Measurements from ENCODE around the gene INSIG2.

Gene INSIG2

DNA sequence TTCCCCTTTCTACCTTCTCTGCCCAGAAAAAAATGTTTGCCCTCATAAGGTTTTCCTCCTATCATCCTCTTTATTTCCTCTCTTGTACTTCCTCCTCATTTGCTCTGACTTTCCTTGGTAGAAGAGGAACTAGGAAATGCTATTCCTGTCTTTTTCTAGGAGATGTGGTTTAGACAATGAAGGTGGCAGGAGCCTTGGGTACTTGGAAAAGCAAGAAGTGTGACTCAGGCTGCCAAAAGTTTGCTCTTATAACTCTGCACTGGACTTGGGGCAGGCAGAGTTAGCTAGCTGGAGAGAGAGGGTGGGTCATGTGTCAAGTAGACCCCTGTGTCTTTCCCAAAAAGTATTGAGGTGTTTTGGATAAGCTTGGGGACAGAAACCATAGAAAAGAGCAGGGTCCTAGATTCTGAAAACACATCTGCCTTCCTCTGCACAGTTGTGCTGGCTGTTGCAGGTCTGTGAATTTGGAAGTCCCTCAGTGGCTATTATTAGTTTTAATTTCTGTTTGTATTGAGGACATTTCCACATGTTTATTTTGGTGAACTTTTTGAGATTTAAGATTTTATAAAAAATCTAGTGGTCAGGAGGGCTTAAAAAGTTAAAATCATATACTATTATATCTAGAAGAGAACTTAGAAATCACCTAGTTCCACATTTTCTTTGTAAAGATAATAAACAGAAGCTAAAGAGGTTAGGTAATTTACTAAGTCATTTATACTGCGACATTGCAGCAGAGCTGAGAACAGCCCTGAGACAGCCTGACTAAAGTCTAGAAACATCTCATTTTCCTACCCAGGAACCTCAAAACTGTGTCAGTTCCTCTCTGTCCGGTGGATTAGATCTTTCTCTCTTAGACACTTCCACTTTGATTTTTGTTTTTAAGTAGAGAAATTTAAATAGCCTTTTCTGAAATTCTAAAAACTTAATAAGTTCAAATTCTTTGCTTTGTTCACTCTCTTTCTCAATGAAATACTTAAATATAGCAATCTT, 16.0 kb downstream of the INSIG2 start:
- no peak for DNase-seq

DNA sequence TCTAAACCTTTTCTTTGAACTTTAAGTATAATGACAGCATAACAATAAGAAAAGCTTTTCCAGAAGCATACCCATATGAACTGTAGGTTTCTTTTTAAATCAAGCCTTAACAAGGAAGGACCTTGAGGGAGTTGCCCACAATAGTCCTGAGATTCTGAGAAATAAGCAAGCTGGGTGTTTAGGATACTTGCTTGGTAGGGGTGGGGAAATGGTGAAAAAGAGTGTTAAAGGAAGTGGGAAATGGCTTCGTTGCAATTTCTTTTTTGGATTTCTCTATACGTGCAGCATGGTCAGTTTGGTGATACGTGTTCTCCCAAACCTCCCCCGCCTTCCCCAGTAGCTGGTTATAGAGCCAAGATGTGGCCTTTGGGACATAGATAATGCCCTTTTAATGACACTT, 17.2 kb downstream of the INSIG2 start:
- DNase-seq: no peak

DNA sequence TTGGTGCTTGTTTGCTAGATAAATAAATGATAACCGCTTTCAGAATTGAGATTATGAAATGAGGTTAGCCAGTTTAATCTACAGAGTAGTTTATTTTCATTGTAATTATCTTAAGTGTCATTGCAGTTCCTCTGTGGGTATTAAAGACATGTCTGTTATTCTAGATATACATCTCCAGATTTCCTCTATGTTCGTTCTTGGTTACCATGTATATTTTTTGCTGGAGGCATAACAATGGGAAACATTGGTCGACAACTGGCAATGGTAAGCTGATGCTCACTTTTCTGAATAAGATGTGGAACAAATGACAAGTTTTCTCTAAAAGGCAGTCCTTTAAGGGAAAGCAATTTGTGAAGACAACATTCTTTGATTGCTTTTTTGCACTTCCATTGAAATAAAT, 18.7 kb downstream of the INSIG2 start:
- no peak for DNase-seq

DNA sequence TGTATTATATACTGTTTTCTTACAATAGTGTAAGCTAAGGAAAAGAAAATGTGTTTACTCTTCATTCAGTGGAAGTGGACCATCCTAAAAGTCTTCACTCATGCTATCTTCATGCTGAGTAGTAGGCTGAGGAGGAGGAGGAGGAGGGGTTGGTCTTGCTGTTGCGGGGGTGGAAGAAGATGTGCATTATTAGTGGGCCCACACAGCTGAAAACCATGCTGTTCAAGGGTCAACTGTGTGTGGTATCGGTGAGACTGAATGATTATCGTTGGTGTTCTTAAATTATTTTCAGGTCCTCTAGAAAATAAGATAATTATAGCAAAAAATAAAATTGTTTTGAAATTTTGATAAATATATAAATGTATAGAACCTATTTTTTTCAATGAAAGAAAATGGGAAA, 22.0 kb downstream of the INSIG2 start:
- no peak for DNase-seq

DNA sequence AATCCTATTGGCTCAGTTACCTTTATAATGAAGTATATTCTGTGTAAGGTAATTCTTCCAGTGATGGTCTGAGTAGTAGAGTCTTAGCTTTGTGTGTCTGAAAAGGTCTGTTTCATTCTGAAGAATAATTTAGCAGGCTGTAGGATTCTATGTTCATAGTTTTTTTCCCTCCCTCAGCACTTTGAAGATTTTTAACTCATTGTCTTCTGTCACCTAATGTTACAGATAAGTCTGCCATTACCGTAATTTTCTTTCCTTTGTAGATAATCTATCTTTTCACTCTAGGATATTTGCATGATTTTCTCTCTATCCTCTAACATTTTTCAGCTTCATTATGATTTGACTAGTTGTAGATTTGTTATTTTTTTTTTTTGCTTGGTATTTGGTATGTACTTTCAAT, 22.7 kb downstream of the INSIG2 start:
- no peak for DNase-seq

DNA sequence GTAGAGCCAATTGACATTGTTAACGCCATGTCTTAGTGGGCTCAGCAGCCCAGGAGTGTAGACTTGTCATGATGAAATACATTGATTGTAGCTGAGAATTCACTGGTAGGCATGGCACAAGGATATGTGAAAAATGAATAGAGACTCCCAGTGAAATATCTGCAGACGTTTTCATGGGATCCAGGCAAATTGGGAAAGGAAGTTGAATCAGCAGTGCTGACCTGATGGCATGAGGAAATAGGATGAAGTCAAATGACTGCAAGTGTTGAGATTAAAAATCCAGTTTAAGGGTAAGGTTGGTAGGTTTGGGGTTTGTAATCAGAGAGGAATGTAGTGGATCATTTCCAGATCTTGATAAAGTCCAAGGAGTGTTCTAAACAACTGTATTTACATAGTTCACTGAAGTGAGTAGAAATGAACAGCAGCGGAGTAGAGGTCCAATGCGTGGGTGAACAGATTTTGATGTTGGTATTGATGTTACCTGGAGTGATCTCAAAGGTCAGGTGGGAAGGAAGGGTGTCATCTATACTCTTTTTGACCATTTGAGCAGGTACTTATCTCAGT, 24.6 kb downstream of the INSIG2 start:
- no peak for DNase-seq

DNA sequence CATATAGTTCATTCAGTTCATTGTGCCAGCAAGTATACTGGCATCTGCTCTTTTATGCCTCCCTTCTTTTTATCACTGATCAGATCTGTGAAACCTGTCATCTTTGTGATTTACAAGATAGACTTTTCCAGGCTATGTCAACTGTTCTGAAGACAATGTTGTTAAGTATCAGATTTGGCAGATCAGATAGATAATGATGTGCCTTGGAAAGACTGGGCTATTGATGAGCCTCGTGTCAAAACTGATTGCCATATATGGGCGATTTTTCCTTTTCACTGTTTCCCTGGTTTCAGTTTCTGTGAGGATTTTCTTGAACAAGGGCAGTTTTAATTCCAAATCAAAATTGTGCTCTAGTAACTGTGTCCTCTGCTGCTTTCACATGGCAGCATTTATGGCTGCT, 26.6 kb downstream of the INSIG2 start:
- no peak for DNase-seq

DNA sequence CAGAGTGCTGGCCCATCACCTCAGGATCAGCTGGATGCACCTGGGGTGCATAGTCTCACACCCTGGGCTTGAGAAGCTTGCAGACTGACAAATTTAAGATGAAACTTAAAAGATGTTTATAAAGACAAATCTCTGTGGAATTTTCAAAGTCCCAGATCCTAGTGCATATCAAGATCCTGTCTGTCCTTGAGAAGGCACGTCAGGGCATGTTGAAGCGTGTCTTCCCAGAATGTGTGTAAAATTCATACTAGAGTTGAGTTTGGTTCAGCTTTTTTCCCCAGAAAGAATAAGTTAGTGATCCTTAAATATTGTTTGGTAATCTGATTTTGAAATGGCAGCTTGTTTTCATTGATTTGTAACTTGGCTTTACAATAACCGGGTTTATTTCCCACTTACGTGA, 27.5 kb downstream of the INSIG2 start:
- DNase-seq: no peak

DNA sequence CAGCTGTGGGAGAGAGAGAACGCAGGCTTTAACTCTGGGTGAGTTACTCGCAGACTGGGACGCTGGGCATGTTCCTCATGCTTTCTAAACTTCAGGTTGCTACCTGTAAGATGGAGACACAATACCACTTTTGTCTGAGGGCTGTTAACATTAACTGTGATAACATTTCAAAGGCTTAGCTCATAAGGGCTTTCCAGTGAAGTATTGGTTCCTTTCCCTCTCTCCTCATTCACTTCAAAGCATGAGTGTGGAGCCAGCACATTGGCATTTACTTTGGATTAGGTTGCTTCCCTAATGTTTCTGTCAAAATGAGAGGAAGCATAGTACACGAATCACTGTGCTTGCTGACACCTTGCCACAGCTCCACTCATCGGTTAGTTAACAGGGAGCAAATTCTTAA, 30.2 kb downstream of the INSIG2 start:
- DNase-seq: no peak

DNA sequence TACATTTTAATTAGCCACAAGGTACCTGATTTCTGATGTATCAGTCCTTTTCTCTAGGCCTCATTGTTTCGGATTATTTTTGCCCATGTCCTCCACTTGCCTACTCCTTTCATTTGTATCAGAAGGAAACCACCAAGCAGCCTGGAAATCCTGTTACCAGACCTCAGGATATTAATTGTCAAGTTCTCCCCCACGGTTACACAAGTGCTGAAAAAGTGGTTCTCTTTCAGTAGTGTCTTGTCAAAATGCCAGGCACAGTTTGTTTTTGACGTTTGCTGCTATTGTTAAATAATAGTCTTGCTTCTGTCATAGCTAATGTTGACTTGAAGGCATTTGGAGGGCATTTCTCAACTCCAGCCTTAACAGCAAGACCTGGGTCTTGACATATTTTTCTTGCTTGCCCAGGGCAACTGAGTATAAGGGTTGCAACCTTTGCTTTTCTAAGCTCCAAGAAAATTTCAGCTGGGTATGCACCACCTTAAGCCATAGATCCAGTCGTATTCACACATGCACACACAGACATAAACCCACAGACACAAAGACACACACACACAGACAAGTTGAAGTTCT, 31.0 kb downstream of the INSIG2 start:
- DNase-seq: no peak

DNA sequence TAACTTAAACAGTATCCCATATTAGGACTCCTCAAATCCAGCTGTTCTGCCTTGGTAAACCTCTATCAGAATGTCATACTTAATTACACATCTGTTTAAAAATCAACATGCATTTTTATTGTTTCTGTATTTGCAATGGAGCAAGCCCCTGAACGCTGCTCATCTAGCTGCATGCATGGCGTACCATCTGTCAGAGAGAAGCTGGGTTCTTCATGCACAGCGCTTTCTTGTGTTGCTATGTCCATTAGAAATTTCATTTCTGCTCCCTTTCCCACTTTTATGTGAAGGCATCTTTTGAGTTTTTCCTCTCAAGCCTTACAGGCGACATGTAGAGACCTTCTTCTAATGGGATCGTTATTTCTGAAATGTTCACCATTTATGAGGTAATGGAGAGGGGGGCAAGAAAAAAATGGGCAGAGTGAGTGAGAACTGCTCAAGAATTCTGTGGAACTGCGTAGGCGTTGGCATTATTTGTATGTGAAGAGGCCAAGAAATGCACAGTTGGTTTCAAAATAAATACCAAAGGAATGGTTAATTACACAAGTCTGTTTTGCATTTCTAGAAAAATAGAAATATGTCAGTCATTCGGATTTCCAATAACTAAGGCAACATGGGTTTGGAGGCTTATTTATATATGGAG, 31.6 kb downstream of the INSIG2 start:
- no peak for DNase-seq

DNA sequence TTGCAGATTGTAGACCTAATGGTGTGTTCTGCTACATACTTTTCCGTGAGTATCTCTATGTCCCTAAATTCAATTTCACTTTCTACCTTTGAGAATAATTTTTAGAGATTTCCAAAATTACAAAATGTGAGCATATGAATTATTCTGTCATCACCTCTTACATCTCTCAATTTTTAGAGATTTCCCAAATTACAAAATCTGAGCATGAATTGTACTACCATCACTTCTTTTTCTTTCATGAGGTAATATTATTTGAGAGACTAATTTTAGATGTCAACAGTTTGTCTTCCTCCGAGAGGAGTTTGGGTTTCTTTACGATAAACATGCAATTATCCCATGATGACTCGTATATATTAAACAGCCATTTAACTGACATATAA, 32.1 kb downstream of the INSIG2 start:
- no peak for DNase-seq

DNA sequence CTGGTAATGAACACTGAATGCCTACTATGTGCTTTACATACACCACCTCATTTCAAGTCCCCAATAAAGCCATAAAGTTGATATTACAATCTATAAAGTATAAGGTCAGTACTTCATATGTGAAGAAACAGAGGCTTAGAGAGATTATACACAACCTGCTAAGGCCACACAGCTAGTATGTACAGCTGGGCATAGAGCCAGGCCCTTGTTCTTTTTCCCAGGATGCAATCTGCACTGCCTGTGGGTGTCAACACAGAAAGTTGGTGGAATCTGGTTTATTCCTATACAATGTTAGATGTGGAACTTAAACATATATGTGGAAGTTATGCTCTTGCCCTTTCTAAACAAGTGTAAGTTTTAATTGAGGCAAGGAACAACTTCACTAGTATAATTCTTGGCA, 32.8 kb downstream of the INSIG2 start:
- no peak for DNase-seq

DNA sequence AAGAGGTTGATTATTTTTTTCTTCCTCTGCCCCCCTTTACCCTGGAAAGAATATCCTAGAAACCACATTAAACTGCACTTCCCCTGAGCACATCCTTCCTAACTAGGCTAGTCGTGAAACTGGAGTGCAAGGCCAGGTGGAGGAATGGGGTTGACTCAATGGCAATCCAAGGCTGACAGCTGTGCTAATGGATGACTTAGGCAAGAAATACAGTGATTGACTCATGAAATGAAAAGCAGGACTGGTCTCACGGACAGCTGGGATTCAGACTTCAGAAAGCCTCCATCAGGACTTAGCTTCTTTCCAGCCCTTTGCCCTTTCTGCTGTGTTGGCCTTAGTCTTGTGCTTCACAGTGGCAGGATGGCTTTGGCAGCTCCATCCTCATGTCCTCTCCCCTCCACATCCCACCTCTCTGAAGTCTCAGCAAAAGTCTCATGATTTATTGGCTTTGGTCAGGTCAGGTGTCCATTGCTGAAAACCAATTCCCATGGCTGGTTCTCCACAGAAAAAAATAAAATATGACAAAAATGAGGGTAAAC, 33.8 kb downstream of the INSIG2 start:
- DNase-seq: no peak

DNA sequence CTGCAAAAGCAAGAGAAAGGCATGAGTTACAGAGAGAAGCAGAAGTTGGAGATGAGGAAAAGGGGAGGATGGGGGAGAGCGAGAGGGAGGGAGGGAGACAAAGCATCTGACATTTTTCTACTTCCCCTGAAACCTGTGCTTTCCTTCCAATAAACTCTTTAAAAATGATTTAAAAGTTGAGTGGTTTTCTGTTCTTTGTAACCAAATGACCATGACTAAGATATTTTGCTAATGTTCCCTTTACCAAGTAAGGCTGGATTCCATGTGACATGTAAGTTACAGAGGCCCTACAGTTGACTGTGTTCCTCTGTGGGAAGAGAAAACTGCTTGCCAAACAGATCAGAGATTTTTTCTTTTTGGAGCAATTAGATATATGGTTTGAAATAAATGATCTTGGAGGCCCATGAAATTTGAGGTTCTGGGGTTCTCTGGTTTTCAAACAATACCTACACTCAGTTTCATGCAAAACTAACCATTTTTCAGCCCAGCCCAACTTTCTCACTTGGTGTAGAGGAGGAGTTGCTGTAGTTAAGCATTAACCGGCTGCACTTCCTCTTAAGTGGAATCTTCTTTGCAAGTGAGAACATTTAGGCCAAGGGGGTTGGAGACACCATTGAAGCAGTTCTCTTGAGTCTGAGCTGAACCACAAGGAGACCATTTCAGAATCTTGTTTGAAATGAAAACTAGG, 34.5 kb downstream of the INSIG2 start:
- DNase-seq: no peak

DNA sequence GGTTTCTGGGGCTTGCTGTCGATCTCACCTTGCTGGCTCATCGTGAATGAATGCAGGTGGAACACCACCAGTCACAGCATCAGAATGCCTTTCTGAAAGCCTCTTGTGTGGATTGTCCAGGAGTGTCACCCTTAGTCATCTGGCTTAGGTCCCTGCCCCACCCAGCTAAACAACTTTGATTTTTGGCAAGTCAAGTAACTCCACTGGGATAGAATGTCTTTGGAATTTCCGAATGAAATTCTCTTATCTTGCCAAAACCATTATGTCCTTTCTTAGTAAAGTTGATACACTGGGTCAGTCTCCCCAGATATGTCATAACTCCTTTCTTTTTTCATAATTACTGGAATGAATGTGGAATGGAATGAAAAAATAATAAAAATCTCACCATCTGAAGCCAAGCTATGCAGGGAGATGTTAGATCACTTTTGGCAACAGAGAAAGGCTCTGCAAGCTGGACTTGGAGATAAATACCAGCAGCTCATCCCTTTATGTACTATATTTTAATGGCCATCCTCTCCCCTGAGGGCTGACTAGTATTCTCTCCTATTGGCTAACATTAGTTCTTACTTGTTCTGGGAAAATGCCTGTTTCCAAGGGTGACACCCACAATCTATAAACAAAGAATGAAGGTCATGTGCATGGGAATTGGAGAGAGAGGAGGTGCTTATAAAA, 35.4 kb downstream of the INSIG2 start:
- DNase-seq: peak; percentile 47

DNA sequence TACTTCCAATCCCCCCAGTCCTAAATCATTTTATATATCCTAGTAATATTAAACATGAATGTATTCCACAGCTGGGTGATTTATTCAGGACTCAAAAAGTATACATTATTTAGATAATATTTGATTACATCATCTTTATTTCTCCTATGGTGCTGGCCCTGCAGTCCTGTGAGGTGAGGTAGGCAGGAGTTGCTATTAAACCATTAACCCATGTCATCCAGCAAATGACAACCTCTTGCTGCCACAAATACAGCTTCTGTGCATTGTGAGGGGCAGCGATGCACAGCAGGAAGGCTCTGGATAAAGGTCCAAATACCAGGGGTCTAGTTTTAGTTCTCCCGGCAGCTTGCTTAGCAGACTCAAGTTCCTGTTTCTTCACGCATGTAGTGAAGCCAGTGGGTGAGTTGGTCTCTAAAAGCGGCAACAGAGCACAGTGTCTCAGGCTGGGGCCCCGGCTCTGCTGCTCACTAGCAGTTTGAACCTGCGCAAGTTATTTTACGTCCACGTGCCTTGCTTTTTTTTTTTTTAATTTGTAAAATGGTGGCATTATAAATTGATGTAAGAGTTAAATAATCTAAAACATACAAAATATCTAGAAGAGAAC, 36.1 kb downstream of the INSIG2 start:
- DNase-seq: no peak

DNA sequence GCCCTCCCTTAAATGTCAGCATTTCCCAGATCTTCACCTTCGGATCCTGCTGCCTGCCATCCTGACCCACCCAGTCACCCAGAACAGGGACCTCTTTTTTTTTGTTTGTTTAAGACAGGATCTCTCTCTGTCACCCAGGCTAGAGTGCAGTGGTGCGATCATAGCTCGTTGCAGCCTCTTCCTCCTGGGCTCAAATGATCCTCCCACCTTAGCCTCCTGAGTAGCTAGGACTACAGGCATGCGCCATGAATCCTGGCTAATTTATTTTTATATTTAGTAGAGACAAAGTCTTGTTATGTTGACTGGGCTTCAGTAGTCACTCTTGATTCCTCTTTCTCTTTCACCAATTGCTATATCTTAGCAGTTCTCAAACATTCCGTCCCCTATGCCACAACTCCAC, 39.0 kb downstream of the INSIG2 start:
- DNase-seq: no peak

DNA sequence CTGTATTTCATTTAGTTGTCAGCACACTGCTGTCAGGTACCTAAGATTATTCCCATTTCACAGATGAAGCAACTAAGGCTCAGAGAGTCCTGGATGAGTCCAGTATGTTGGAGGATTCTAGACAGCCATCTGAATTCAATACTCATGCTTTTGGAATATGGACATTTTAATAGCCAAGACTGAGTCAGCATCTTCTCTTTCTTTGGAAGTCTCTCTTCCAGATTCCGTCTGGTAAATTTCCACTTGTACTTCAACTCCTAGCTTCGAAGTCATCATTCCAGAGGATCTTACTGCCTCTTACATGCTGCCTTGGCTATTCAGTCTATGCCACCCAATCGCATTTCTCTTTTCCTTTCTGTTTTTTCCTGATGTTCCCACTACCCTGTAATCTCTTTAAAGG, 40.6 kb downstream of the INSIG2 start:
- no peak for DNase-seq

DNA sequence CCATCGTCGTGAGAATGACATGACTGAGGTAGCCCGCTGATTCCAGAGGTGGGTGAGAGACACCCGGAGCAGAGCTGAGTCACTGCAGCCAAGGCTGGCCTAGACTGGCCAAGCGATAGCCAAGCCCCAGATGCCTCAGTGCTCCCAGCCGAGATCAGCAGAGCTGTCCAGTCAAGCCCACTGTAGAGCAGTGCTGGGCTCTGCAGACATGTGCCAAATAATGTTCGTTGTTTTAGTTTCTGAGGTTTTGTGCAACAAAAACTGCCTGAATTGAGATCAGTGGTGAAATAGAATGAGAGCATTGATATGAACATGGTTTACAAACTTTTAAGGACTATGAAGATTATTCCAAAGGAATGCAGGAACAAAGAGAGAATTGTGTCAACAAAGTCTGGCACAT, 42.1 kb downstream of the INSIG2 start:
- no peak for DNase-seq

DNA sequence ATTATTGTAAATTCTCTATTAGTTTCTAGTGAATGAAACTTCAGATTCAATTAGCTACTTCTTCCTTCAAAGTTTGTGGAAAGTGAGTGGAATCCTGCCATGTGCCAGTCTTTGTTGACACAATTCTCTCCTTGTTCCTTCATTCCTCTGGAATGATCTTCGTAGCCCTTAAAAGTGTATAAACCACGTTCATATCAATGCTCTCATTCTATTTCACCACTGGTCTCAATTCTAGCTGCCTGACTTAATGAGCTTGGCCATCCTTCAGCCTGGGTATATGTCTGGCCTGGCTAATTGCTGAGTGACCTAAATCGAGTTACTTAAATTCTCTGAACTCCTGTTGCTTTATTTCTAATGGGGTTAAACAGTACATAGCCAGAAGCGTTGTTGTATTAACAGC, 43.5 kb downstream of the INSIG2 start:
- no peak for DNase-seq

DNA sequence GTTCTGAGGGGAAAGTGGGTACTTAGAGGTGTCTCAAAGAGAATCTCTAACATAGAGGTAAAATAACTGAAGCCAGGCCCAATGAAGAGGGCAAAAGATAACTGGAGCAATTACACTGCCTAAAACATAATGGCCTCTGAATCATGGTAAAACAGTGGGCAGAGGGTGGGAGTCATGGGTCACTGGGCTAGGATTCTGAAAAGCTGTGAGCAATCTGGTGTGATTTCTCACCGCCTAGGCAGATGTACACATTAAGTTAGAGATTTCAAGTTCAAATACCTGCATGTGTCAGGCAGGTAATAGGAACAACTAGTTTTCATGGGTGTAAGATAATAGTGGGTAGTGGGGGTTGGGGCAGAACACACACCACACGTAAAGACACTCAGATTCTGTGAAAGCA, 45.6 kb downstream of the INSIG2 start:
- no peak for DNase-seq

Data from 8988T (cell line).